ENCODE measurements around the gene PEX11B. TPM values are rescaled to one million over a fixed set of nuclear protein-coding genes. Genes with fewer than 3 reads are reported as not detected.

The PEX11B gene
- total RNA-seq, 2 experiments from 2014 or later = 11.6 to 13.2 TPM

GRCh38 chr1:145879775-145880174 is 38.7 kb downstream of the PEX11B start:
- DNase-seq (no peak), ATAC-seq (ENCODE audit: poor library complexity) (no peak)
- H3K27ac Mint-ChIP-seq = no peak overlapping the region
- peaks cover 4% of the 10 kb centered on the region for H3K4me1 Mint-ChIP-seq (ENCODE audit: low read depth)
- ChIA-PET POLR2A (interaction anchor here (3.3 kb wide), 1 partner anchor 21 kb away, joined by 13 read pairs; the partner anchor contains the start of gene PIAS3), CTCF (interaction anchor here (1.1 to 2.7 kb wide), 2 partner anchors 12 to 34 kb away, joined by 3 to 12 read pairs; partner anchors contain the start of gene NUDT17)
- no peak overlapping the region for H3K27ac ChIP-seq (ENCODE audit: low read depth in 1 of 2, low read length in 2 of 2)
- intact Hi-C loops (cut with DNase I, micrococcal nuclease) = no loop called here
- H3K27me3 ChIP-seq (ENCODE audit: control insufficient read depth in 1 of 2, insufficient read depth in 2 of 2, low read length in 2 of 2) = peaks cover 13 to 18% of the 10 kb centered on the region in 2 experiments
- H3K27me3 Mint-ChIP-seq = peaks cover 25% of the 10 kb centered on the region
- H3K4me3 ChIP-seq (ENCODE audit: low read length) = no peak overlapping the region
- H3K9me3 Mint-ChIP-seq = no peaks in the 10 kb centered on the region
- no peaks in the 10 kb centered on the region for H3K36me3 ChIP-seq (ENCODE audit: insufficient read depth, low read length)
- no peaks in the 10 kb centered on the region for H3K36me3 Mint-ChIP-seq (ENCODE audit: low read depth)
- H3K9me3 ChIP-seq (ENCODE audit: control insufficient read depth in 1 of 2, insufficient read depth in 1 of 2, low read length in 2 of 2) = no peaks in the 10 kb centered on the region
- H3K4me3 Mint-ChIP-seq = no peak overlapping the region
- no peak for TF ChIP-seq CTCF (IDR thresholded peaks at IDR 0.05)
- H3K4me1 ChIP-seq (ENCODE audit: insufficient read depth, low read length) = no peaks in the 10 kb centered on the region

GRCh38 chr1:145878724-145879123 is 39.8 kb downstream of the PEX11B start:
- H3K9me3 ChIP-seq (ENCODE audit: control insufficient read depth in 1 of 2, insufficient read depth in 1 of 2, low read length in 2 of 2) = no peaks in the 10 kb centered on the region
- POLR2A ChIA-PET = interaction anchor here (1.2 to 3.3 kb wide), 2 partner anchors 19 to 20 kb away, joined by 3 to 13 read pairs; partner anchors contain the start of gene PIAS3
- peaks cover 5 to 7% of the 10 kb centered on the region in 2 experiments for H3K27me3 ChIP-seq (ENCODE audit: control insufficient read depth in 1 of 2, insufficient read depth in 2 of 2, low read length in 2 of 2)
- peaks cover 19% of the 10 kb centered on the region for H3K27me3 Mint-ChIP-seq
- no peak overlapping the region for H3K27ac ChIP-seq (ENCODE audit: low read depth in 1 of 2, low read length in 2 of 2)
- no peaks in the 10 kb centered on the region for H3K4me1 Mint-ChIP-seq (ENCODE audit: low read depth)
- H3K4me1 ChIP-seq (ENCODE audit: insufficient read depth, low read length) = no peaks in the 10 kb centered on the region
- no peaks in the 10 kb centered on the region for H3K36me3 Mint-ChIP-seq (ENCODE audit: low read depth)
- intact Hi-C loops (cut with DNase I, micrococcal nuclease) = no loop called here
- TF ChIP-seq CTCF (IDR thresholded peaks at IDR 0.05) = no peak
- no peak overlapping the region for H3K4me3 Mint-ChIP-seq
- DNase-seq (no peak), ATAC-seq (ENCODE audit: poor library complexity) (no peak)
- H3K36me3 ChIP-seq (ENCODE audit: insufficient read depth, low read length) = no peaks in the 10 kb centered on the region
- CTCF ChIA-PET = interaction anchor here (2.7 kb wide), 1 partner anchor 33 kb away, joined by 12 read pairs; the partner anchor contains the start of gene NUDT17
- H3K4me3 ChIP-seq (ENCODE audit: low read length) = no peak overlapping the region
- H3K9me3 Mint-ChIP-seq = no peaks in the 10 kb centered on the region
- H3K27ac Mint-ChIP-seq = no peak overlapping the region

- H3K36me3 ChIP-seq (ENCODE audit: insufficient read depth, low read length) = no peaks in the 10 kb centered on the region
- no peak for TF ChIP-seq CTCF (IDR thresholded peaks at IDR 0.05)
- no peak for ATAC-seq (ENCODE audit: poor library complexity)
- Mint-ChIP-seq H3K4me3 (no peak overlapping the region), H3K27me3 (peaks cover 14% of the 10 kb centered on the region), H3K27ac (no peak overlapping the region), H3K36me3 (ENCODE audit: low read depth) (no peaks in the 10 kb centered on the region), H3K4me1 (ENCODE audit: low read depth) (peaks cover 1% of the 10 kb centered on the region), H3K9me3 (no peaks in the 10 kb centered on the region)
- ChIA-PET POLR2A (interaction anchor here (1.2 kb wide), 1 partner anchor 18 kb away, joined by 3 read pairs; no protein-coding TSS in a partner anchor), CTCF (no interaction called here)
- intact Hi-C loops (cut with DNase I, micrococcal nuclease) = no loop called here
- H3K27ac ChIP-seq (ENCODE audit: low read depth in 1 of 2, low read length in 2 of 2) = no peak overlapping the region
- H3K4me3 ChIP-seq (ENCODE audit: low read length) = no peak overlapping the region
- no peaks in the 10 kb centered on the region for H3K4me1 ChIP-seq (ENCODE audit: insufficient read depth, low read length)
- no peak for DNase-seq
- no peaks in the 10 kb centered on the region for H3K9me3 ChIP-seq (ENCODE audit: control insufficient read depth in 1 of 2, insufficient read depth in 1 of 2, low read length in 2 of 2)
- H3K27me3 ChIP-seq (ENCODE audit: control insufficient read depth in 1 of 2, insufficient read depth in 2 of 2, low read length in 2 of 2) = peaks cover 0 to 2% of the 10 kb centered on the region in 2 experiments
These were observed 40.5 kb downstream of the PEX11B start for GRCh38 chr1:145877923-145878486.

Measured in CD4-positive, alpha-beta T cell (primary cell).